GM21576 (cell line): ENCODE results near the gene ABCD1.

Source experiments
- ATAC-seq: cut with Tn5 transposase; IDR thresholded peaks from one replicate; pipeline ENCODE4 v1.9.1; 2021; ENCODE audit warnings: mild to moderate bottlenecking, moderate library complexity; ENCODE audit not compliant: unreplicated experiment

Gene ABCD1

GRCh38 chrX:153770601-153771414 lies 46.2 kb downstream of the ABCD1 start:
- no peak for ATAC-seq

GRCh38 chrX:153771415-153772315 lies 47.0 kb downstream of the ABCD1 start:
- no peak for ATAC-seq

GRCh38 chrX:153772316-153773217 lies 47.9 kb downstream of the ABCD1 start:
- ATAC-seq: no peak

GRCh38 chrX:153773218-153773611 lies 48.6 kb downstream of the ABCD1 start:
- ATAC-seq: no peak

- no peak for ATAC-seq
These were observed 49.3 kb downstream of the ABCD1 start for GRCh38 chrX:153773741-153774575.

- ATAC-seq: no peak
These were observed 50.1 kb downstream of the ABCD1 start for GRCh38 chrX:153774576-153775292.

GRCh38 chrX:153775293-153776119 lies 50.9 kb downstream of the ABCD1 start:
- ATAC-seq: no peak

GRCh38 chrX:153776120-153776599 lies 51.5 kb downstream of the ABCD1 start:
- no peak for ATAC-seq

GRCh38 chrX:153776611-153777045 lies 52.0 kb downstream of the ABCD1 start:
- no peak for ATAC-seq

GRCh38 chrX:153777261-153778090 lies 52.8 kb downstream of the ABCD1 start:
- ATAC-seq: no peak

- no peak for ATAC-seq
These were observed 53.5 kb downstream of the ABCD1 start for GRCh38 chrX:153778181-153778580.

- no peak for ATAC-seq
These were observed 54.0 kb downstream of the ABCD1 start for GRCh38 chrX:153778684-153779101.

- ATAC-seq: no peak
These were observed 55.4 kb downstream of the ABCD1 start for GRCh38 chrX:153779891-153780677.

- no peak for ATAC-seq
These were observed 56.2 kb downstream of the ABCD1 start, which contains the start of gene SRPK3 for GRCh38 chrX:153780678-153781427. SRPK3 (plus strand) TSS chrX:153781041; CDS start chrX:153781087, 46 bp downstream.

GRCh38 chrX:153781428-153782047 lies 56.9 kb downstream of the ABCD1 start:
- ATAC-seq: no peak
